SH-SY5Y (cell line): ENCODE data around the gene MYO1A.

Experiments used
- GATA2 ChIP-seq: IDR thresholded peaks from 2 replicates; pipeline ENCODE4 v1.6.1; 2011; ENCODE audit warnings: mild to moderate bottlenecking, low read depth, low read length
- GATA3 ChIP-seq: IDR thresholded peaks from 2 replicates; pipeline ENCODE4 v1.6.1; 2011; ENCODE audit warnings: low read depth, mild to moderate bottlenecking, low read length, moderate library complexity

GRCh38 chr12:57080855-57081254 is 30.9 kb upstream of the MYO1A start:
- TF ChIP-seq GATA3 = no peak
- no peak for TF ChIP-seq GATA2
